ENCODE measurements around the gene TSPAN13. TPM values are rescaled to one million over a fixed set of nuclear protein-coding genes. Genes with fewer than 3 reads are reported as not detected.

Gene TSPAN13
- polyA plus RNA-seq, 2 of the 4 experiments (the other 2 are of a cell fraction) = 9.6 to 40.7 TPM

DNA sequence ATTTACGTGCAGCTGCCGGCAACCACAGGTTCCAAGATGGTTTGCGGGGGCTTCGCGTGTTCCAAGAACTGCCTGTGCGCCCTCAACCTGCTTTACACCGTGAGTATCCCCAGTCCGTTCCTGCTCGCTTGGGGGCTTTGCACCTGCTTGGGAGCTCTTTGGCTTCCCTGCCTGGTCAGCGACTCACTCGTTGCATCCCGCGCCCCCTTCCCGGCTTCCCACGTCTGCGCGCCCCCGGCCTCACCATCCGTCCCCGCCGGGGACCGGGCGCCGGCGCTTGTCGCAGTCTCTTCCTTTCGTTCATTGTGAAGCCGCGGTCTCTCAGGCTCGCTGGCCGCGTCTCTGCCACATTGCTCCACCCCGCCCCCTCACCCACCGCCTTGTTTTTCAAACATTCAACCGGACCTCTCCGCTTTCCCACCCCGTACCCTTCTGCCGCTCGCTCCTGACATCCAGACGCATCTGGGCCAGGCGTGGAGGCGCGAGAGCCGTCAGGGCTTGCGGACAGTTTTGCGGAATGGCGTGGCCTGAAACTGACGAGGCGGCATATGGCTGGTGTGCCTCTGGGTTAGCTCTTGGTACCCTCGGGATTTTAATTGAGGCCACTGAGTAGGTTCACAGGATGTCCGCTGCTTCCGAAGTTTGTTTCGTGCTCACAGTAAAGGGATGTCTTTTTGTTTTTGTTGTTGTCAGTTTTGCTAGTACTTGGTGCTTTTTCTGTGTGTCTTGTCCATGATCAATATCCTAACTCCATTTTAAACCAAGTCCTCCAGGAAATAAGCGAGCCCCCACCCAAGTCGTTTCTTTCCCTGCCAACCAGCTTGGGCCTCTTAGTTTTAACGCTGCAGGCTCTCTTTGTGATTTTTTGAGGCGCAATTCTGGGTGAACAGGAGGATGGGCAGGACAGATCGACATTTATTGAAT, 639 bp downstream of the TSPAN13 start:
- CTCF ChIA-PET = interaction anchor here (0.8 to 0.9 kb wide), 2 partner anchors 20 to 164 kb away, joined by 3 to 4 read pairs; no protein-coding TSS in a partner anchor
- no peaks in the 10 kb centered on the region for H3K9me3 ChIP-seq
- peak overlapping the region; percentile 91 for H3K4me2 ChIP-seq
- POLR2A ChIA-PET = interaction anchor here (0.6 kb wide), 1 partner anchor 265 kb away, joined by 6 read pairs; no protein-coding TSS in a partner anchor
- TF ChIP-seq BCL3 (IDR thresholded peaks at IDR 0.05) (no peak), RNF2 (IDR thresholded peaks at IDR 0.05; ENCODE audit: borderline replicate concordance, low read depth) (peak; percentile 81; the same call in 1 of the 2 replicates), HDAC2 (IDR thresholded peaks at IDR 0.05) (0 out of 2 replicates have a peak, but pooled peaks have one; percentile 60)
- peak overlapping the region; percentile 87 for H3K4me3 ChIP-seq
- 13% methylated on average over 39 of the region's 58 CpGs for WGBS (ENCODE audit: missing lambda C conversion rate)
- FAIRE-seq = no peak
- no peak for DNase-seq (ENCODE audit: low read depth in 1 of 2, low spot score in 1 of 2)
- peak; percentile 45 to 60; a peak in 5 of 6 replicates for ATAC-seq
- peaks cover 17% of the 10 kb centered on the region for H3K4me1 ChIP-seq
- peak overlapping the region; percentile 68 to 78 for H3K27ac ChIP-seq

GRCh38 chr7:16754856-16755317, 1.3 kb downstream of the TSPAN13 start:
- Histone ChIP-seq H3K4me3 (peak overlapping the region; percentile 87), H3K27ac (no peak overlapping the region), H3K9me3 (no peaks in the 10 kb centered on the region), H3K4me2 (peak overlapping the region; percentile 91), H3K4me1 (peaks cover 17% of the 10 kb centered on the region)
- FAIRE-seq (no peak), DNase-seq (ENCODE audit: low read depth in 1 of 2, low spot score in 1 of 2) (no peak), ATAC-seq (no peak)
- POLR2A ChIA-PET = no interaction called here
- 80% methylated on average over 6 of the region's 6 CpGs for WGBS (ENCODE audit: missing lambda C conversion rate)
- CTCF ChIA-PET = interaction anchor here (0.9 kb wide), 1 partner anchor 20 kb away, joined by 3 read pairs; no protein-coding TSS in a partner anchor
- TF ChIP-seq ZSCAN20 (CRISPR knock-in tag; IDR thresholded peaks at IDR 0.05) (no peak), ZNF302 (CRISPR knock-in tag; IDR thresholded peaks at IDR 0.05) (no peak), FOSB (CRISPR knock-in tag; IDR thresholded peaks at IDR 0.05) (no peak), JUN (IDR thresholded peaks at IDR 0.05) (no peak), NR3C1 (IDR thresholded peaks at IDR 0.05) (no peak), EHMT2 (IDR thresholded peaks at IDR 0.05; ENCODE audit: low read depth) (no peak), CHD2 (IDR thresholded peaks at IDR 0.05; ENCODE audit: low read length, partially characterized antibody) (no peak), NFE2L2 (conservative IDR thresholded peaks at IDR 0.05; ENCODE audit: low read length) (no peak), RNF2 (IDR thresholded peaks at IDR 0.05; ENCODE audit: borderline replicate concordance, low read depth) (no peak), NPAS2 (CRISPR knock-in tag; IDR thresholded peaks at IDR 0.05; ENCODE audit: borderline replicate concordance) (no peak), HOXB13 (CRISPR knock-in tag; IDR thresholded peaks at IDR 0.05; ENCODE audit: low read depth) (no peak), ATOH8 (CRISPR knock-in tag; IDR thresholded peaks at IDR 0.05; ENCODE audit: low read depth) (no peak), TFCP2L1 (CRISPR knock-in tag; IDR thresholded peaks at IDR 0.05) (no peak), HOXB5 (CRISPR knock-in tag; IDR thresholded peaks at IDR 0.05) (no peak), CBX2 (IDR thresholded peaks at IDR 0.05; ENCODE audit: borderline replicate concordance, low read depth) (no peak)
- TF ChIP-seq, protein P1, sequence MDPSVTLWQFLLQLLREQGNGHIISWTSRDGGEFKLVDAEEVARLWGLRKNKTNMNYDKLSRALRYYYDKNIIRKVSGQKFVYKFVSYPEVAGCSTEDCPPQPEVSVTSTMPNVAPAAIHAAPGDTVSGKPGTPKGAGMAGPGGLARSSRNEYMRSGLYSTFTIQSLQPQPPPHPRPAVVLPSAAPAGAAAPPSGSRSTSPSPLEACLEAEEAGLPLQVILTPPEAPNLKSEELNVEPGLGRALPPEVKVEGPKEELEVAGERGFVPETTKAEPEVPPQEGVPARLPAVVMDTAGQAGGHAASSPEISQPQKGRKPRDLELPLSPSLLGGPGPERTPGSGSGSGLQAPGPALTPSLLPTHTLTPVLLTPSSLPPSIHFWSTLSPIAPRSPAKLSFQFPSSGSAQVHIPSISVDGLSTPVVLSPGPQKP (IDR thresholded peaks at IDR 0.05; ENCODE audit: low read depth, low read length) = no peak

DNA sequence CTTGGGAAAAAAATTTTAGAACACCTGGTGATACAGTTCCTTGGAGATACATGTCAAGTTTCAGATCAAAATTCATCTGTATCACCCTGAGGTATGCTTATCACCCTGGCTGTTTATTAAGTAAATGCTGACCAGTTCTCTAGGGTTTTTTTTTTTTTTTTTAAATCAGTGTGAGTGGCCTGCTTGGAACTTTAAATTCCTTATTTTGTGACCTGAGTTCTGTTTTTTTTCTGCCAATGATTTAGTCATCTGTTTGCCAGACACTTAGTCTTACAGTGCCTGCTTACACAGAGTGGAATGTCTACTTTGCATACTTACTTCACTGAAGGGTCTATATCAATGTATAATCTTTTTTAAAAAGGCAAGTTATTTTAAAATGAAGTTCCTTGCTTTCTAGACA, 1.8 kb downstream of the TSPAN13 start:
- FAIRE-seq = no peak
- Histone ChIP-seq H3K4me3 (no peak overlapping the region), H3K4me2 (peak overlapping the region; percentile 91), H3K27ac (no peak overlapping the region), H3K4me1 (peaks cover 17% of the 10 kb centered on the region), H3K9me3 (no peaks in the 10 kb centered on the region)
- no peak for DNase-seq (ENCODE audit: low read depth in 1 of 2, low spot score in 1 of 2)
- POLR2A ChIA-PET = no interaction called here
- ATAC-seq = no peak
- TF ChIP-seq FOSL2 (IDR thresholded peaks at IDR 0.05) (no peak), FOSL2 (CRISPR knock-in tag; IDR thresholded peaks at IDR 0.05) (no peak), BCL3 (IDR thresholded peaks at IDR 0.05) (no peak)
- TF ChIP-seq, protein P2, sequence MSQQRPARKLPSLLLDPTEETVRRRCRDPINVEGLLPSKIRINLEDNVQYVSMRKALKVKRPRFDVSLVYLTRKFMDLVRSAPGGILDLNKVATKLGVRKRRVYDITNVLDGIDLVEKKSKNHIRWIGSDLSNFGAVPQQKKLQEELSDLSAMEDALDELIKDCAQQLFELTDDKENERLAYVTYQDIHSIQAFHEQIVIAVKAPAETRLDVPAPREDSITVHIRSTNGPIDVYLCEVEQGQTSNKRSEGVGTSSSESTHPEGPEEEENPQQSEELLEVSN (IDR thresholded peaks at IDR 0.05; ENCODE audit: borderline replicate concordance, low read depth) = no peak
- TF ChIP-seq, protein P1 (IDR thresholded peaks at IDR 0.05; ENCODE audit: low read depth, low read length) = no peak
- CTCF ChIA-PET = no interaction called here

Measured in A549 (cell line).